GM19452 (cell line): ENCODE results near the gene GATA3.

Source experiments
- ATAC-seq: cut with Tn5 transposase; IDR thresholded peaks from one replicate; pipeline ENCODE4 v1.9.1; 2021; ENCODE audit not compliant: unreplicated experiment

GATA3 gene

GRCh38 chr10:8050556-8051108 lies 3.9 kb upstream of the GATA3 start:
- no peak for ATAC-seq

DNA sequence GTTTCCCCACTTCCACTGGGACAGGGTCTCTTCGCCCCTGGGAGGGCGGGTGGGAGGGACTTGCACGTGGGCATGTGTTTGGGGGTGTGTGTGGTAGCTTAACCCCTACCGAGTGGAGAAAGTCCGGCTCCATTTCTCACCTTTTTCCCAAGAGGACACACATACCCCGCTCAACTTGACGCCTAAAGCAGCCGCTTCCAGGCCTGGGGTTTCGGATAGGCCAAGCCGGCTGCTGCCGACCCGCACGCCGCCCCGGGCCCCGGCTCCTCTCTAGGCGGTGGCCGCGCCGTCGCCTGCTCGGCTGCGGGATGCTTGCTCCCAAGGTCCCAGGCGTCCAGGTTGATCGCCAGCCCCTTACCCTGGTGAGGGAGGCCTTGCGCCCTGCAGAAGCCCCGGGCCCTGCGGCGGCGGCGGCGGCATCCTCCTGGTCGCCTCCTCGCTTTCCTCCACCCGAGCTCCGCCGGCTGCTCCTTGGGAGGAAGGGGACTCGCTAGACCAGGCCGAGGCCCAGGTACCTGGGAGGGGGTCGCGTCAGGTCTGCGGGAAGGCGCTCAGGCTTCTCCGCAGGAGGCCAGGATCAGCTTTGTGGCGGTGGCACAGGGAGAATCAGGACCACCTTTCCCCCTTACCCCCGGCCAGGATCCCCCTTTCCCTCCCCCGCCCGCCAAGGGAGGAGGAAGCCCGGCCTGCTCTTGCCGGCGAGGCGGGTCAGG lies 3.2 kb upstream of the GATA3 start:
- no peak for ATAC-seq

GRCh38 chr10:8051851-8052257 lies 2.6 kb upstream of the GATA3 start:
- ATAC-seq: no peak

GRCh38 chr10:8052341-8052955 lies 2.0 kb upstream of the GATA3 start:
- no peak for ATAC-seq

DNA sequence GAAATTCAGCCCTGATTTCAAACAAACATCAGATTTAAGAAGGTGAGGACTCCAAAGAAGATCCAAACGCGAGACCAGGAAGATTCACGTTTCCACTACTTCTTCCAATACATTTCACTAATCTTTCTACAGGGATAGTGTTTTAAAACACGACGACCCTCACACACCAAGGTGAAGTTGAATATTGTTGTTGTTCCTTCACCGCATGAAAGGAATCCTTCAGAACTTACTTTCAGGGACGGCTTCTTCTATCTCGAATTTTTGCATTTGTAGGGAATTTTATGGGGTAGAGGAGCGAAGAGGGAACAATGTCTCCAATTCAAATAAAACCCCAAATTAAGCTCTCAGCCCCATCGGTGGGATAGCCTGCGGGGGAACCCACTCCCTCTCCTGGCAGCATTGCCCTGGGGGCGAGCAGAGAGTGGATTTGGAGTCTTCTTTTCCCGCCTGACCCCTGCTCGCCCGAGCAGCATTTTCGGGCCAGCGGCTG lies 1.5 kb upstream of the GATA3 start:
- no peak for ATAC-seq

DNA sequence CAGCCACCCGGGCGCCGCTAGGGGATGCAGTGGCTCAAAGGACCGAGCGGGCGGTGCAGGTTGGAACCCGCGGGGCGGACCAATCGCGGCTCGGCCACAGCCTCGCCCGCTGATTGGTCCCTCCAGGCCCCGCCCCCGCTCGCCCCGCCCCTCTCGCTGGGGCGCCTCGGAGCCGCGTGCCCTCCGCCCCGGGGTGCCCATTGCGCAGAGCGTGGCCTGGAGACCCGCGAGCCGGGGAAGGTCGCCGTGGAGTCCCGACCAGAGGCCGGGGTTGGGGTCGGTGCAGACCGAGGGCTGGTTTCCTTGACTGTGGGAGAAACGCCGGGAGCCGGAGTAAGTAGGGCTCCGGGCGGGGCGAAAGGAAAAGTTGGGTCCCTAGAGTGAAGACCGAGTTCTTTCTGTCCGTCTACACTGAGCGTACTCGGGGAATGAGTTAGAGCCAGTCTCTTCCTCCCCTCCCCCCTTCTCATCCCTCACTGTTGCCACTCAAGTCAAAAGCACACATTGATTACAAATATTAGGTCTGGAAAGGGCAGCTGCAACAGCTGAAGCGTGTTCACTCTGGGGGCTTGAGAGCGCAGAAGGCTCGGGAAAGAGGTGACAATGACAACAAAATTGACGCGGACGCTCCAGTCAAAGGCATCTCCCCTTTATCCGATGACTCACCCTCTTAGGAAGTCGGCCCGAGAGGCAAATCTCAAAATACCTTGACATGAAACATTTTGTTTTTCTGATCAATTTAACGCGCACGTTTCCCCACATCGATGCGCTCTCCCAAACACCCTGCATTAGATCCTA lies 843 bp upstream of the GATA3 start:
- peak; percentile 73 for ATAC-seq

GRCh38 chr10:8054244-8054493 lies 319 bp upstream of the GATA3 start:
- ATAC-seq: peak; percentile 2

DNA sequence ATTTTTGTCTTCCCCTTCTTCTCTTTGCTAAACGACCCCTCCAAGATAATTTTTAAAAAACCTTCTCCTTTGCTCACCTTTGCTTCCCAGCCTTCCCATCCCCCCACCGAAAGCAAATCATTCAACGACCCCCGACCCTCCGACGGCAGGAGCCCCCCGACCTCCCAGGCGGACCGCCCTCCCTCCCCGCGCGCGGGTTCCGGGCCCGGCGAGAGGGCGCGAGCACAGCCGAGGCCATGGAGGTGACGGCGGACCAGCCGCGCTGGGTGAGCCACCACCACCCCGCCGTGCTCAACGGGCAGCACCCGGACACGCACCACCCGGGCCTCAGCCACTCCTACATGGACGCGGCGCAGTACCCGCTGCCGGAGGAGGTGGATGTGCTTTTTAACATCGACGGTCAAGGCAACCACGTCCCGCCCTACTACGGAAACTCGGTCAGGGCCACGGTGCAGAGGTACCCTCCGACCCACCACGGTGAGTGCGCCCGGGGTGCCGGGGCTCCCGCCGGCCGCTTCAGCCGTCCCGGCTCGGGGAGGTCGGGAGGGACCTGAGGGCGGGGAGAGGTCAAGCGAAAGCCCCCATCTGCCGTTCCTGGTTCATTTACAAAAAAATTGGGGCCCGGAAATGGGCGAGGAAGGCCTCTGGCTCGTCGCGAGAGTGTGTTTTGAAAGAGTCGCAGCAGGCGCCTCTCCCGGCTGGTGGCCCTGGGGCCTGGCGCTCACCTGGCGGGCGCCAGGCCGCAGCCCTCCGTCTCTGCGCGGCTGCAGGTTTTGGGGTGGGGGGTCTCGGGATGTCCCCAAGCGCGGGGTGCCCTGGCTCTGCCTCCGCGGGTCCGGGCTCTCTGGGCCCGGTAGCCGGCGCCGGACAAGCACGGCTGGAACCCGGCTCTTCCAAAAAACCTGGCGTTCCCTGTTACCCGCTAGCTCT lies 1.2 kb downstream of the GATA3 start:
- ATAC-seq: no peak

GRCh38 chr10:8056378-8056777 lies 1.9 kb downstream of the GATA3 start:
- no peak for ATAC-seq

DNA sequence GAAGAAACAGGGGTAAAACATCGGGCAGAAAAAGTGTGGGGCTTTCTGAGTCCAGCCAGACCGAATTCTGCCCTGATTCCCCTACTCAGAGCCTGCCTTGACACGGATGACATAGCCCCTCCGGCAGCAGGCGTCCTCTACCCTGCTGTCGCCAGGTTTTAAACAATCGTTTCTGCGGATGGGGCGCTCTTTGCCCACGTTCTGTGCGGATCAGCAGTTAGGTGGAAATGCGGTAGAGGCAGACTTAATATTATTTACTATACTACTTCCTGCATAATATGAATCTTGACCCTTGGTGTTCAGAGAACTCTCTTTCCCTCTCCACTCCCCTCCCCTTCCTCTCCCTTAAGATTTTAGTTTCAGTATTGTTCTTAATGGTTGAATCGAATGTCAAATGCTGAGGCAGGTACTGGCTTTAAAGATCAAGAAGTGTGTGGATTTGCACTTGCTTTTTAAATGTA lies 2.4 kb downstream of the GATA3 start:
- peak; percentile 29 for ATAC-seq

- ATAC-seq: no peak
Measured at GRCh38 chr10:8057636-8058273, 3.3 kb downstream of the GATA3 start.

- no peak for ATAC-seq
Measured at GRCh38 chr10:8058274-8059111, 4.0 kb downstream of the GATA3 start.

DNA sequence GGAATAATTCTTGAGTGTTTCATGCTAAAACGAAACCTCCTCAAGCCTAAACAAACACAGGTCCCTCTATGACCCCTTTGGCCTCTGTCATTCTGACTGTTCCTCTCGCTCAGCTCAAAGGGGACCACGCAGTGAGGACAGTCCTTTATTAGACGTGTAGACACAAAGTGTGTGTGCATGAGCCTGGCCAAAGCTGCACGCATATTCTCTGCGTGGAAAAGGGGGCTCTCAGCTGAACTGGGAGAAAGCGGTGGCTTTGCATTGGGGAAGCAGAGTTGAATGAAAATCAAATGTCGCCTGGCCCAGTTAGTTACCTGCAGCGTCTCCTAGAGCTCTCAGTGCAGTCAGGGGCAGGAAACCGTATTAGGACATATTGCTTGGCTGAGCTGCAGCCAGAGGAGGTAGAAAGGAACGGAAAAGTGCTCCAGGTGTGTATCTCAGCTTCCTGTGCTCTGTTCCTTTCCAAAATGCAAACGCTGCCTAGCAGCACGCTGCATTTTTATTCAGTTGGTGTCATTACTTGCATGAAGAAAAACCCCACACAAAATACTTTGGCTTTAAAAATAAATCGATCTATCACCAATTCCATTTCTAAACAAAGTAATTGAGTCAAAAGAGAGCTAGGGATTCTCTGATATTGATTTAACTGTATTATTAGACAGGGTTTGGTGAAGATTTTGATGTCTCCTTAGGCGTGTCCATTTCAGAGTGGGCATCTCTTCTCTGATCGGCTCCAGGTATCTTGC lies 4.9 kb downstream of the GATA3 start:
- no peak for ATAC-seq

DNA sequence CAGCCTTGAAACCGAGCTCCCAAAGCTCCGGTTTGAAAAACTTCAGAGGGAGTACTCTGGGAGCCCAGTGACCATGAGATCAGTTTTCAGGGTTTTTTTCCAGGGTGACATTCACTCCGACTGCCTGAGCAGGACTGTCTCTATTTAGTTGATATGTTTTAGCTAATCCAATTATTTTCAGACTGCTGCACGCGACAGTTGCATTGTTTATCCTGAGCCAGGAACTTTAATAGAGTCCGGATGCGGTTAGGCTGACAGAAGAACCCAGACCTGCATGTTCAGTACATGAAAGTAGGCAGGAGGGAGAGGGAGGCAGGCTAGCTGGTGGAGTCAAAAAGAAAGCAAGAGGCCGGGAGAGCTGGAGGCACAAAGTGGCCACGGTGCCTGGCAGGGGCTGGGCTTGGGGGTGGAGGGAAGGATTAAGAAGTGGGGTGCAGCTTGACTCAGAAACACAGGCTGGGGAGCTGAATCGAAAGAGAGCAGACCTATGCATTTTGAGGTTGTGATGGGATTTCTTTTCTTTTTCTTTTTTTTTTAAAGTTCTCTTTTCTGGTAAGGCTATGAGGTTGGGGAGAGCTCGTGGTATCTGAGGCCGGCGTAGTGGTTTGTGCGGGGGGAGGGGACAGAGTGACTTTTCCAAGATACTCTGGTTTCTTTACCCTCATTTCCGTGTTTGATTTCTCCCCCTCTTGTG lies 5.7 kb downstream of the GATA3 start:
- peak; percentile 40 for ATAC-seq

- ATAC-seq: no peak
Measured at GRCh38 chr10:8060704-8061121, 6.2 kb downstream of the GATA3 start.

GRCh38 chr10:8061274-8062211 lies 7.1 kb downstream of the GATA3 start:
- ATAC-seq: no peak
